Tibial nerve (tissue), 4 donors: Measurements from ENCODE around the gene RAD9B.

Experiments used
- EP300 ChIP-seq, 2 donors: sonication (generic); formaldehyde crosslinking; IDR thresholded peaks; one replicate each; pipeline ENCODE4 v1.6.1; 2017; ENCODE audit warnings: antibody characterized with exemption in 2 of 2, mild to moderate bottlenecking in 1 of 2
- TF ChIP-seq, protein P1 (sequence below), 5 experiments: fragments of 200-600 bp in 3 of 5; fragments of 450-650 bp in 2 of 5; sonication (generic) in 3 of 5; IDR thresholded peaks; one replicate each; pipeline ENCODE4 v1.5.1; 2016 to 2019; ENCODE audit warnings: antibody characterized with exemption in 5 of 5, mild to moderate bottlenecking in 3 of 5, moderate library complexity in 2 of 5

- TF ChIP-seq EP300 (IDR thresholded peaks at IDR 0.05) = no peak
- TF ChIP-seq, protein P1, sequence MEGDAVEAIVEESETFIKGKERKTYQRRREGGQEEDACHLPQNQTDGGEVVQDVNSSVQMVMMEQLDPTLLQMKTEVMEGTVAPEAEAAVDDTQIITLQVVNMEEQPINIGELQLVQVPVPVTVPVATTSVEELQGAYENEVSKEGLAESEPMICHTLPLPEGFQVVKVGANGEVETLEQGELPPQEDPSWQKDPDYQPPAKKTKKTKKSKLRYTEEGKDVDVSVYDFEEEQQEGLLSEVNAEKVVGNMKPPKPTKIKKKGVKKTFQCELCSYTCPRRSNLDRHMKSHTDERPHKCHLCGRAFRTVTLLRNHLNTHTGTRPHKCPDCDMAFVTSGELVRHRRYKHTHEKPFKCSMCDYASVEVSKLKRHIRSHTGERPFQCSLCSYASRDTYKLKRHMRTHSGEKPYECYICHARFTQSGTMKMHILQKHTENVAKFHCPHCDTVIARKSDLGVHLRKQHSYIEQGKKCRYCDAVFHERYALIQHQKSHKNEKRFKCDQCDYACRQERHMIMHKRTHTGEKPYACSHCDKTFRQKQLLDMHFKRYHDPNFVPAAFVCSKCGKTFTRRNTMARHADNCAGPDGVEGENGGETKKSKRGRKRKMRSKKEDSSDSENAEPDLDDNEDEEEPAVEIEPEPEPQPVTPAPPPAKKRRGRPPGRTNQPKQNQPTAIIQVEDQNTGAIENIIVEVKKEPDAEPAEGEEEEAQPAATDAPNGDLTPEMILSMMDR (IDR thresholded peaks at IDR 0.05) = no peak
These were observed 32.7 kb downstream of the RAD9B start for GRCh38 chr12:110534811-110535210.
